K562 (cell line): ENCODE measurements around the gene MYO1E. TPM values are rescaled to one million over a fixed set of nuclear protein-coding genes. Genes with fewer than 3 reads are reported as not detected.

ENCODE experiments used
- ATAC-seq: fragments of 200-7000 bp; cut with Tn5 transposase; 3 replicates; pipeline ENCODE4 v1.9.1; 2020; ENCODE audit warnings: moderate library complexity
- BruUV-seq: library from RNA; stranded (reverse); fragments of 400-500 nt; replicated peaks from 2 replicates; lab custom pipeline; 2021; lab: Mats Ljungman, UMichigan
- CTCF ChIA-PET: fragments of 300-600 bp; formaldehyde crosslinking; extraction: SDS; loops from one replicate; lab custom pipeline; 2021; ENCODE audit warnings: low intra/inter-chr PET ratio; lab: Yijun Ruan, JAX
- POLR2A ChIA-PET: fragments of 300-600, 350-650 bp; sonication (Branson Sonifier 250); formaldehyde crosslinking; extraction: SDS; loops from one replicate; lab custom pipeline; 2021; ENCODE audit warnings: antibody characterized with exemption, inconsistent platforms; lab: Yijun Ruan, JAX
- DNase-seq, 4 experiments: peaks; one replicate each; pipeline versions ENCODE4 v3.0.0 to v3.0.0-alpha.2; 2011 to 2018; ENCODE audit warnings: low spot score in 3 of 4, mixed read lengths in 3 of 4; ENCODE audit errors: extremely low read depth in 1 of 4
- FAIRE-seq: peaks from 2 replicates; lab custom pipeline; 2011; peaks lifted over from hg19 to GRCh38; lab: Jason Lieb, UNC
- H2AFZ ChIP-seq: 2 replicates; pipeline ENCODE4 v1.6.0; 2011; ENCODE audit warnings: low read depth, low read length, control low read depth, inconsistent platforms
- H3K27ac ChIP-seq: fragments of 200-600 bp; 3 replicates; pipeline ENCODE4 v1.8.0; 2011; ENCODE audit warnings: low read depth, mild to moderate bottlenecking, control low read depth, inconsistent platforms, low read length, moderate library complexity, mixed read lengths; ENCODE audit errors: extremely low read depth
- H3K27me3 ChIP-seq, 2 experiments: fragments of 300-600 bp in 1 of 2; 2 replicates in 1 of 2; 3 replicates in 1 of 2; pipeline versions ENCODE4 v1.6.0 to v1.8.0; 2011; ENCODE audit warnings: inconsistent platforms in 2 of 2, low read length in 2 of 2, mild to moderate bottlenecking in 1 of 2, mixed read lengths in 1 of 2, moderate library complexity in 1 of 2; ENCODE audit not compliant: control insufficient read depth in 2 of 2, insufficient read depth in 2 of 2
- H3K36me3 ChIP-seq: fragments of 300-600 bp; 3 replicates; pipeline ENCODE4 v1.8.0; 2011; ENCODE audit warnings: mild to moderate bottlenecking, low read length, inconsistent platforms; ENCODE audit not compliant: control insufficient read depth, insufficient read depth
- H3K4me1 ChIP-seq, 2 experiments: fragments of 200-600 bp in 1 of 2; replicated peaks in 1 of 2; 2 replicates in 1 of 2; 3 replicates in 1 of 2; pipeline versions ENCODE4 v1.5.1 to v1.8.0; 2011; ENCODE audit warnings: inconsistent platforms in 2 of 2, low read length in 2 of 2, mild to moderate bottlenecking in 1 of 2, mixed read lengths in 1 of 2, moderate library complexity in 1 of 2; ENCODE audit not compliant: control insufficient read depth in 2 of 2, insufficient read depth in 2 of 2
- H3K4me2 ChIP-seq: 2 replicates; pipeline ENCODE4 v1.6.1; 2011; ENCODE audit warnings: low read length, control low read depth, inconsistent platforms, mixed read lengths; ENCODE audit not compliant: insufficient read depth
- H3K4me3 ChIP-seq: fragments of 200-600 bp; sonication (generic), shearing (Covaris generic); 2 replicates; pipeline ENCODE4 v1.5.1; 2016; ENCODE audit warnings: control low read depth, inconsistent platforms
- H3K79me2 ChIP-seq: fragments of 200-600 bp; 3 replicates; pipeline ENCODE4 v1.8.0; 2011; ENCODE audit warnings: low read length, inconsistent platforms; ENCODE audit not compliant: control insufficient read depth, insufficient read depth
- H3K9ac ChIP-seq, 2 experiments: 2 replicates each; pipeline versions ENCODE4 v1.6.0 to v1.6.1; 2011; ENCODE audit warnings: low read depth in 2 of 2, low read length in 2 of 2, control low read depth in 1 of 2, inconsistent platforms in 1 of 2, mild to moderate bottlenecking in 1 of 2, mixed read lengths in 1 of 2; ENCODE audit not compliant: insufficient read depth in 1 of 2
- H3K9me1 ChIP-seq: one replicate; pipeline ENCODE4 v1.6.0; 2011; ENCODE audit warnings: inconsistent platforms, mild to moderate bottlenecking, low read length, moderate library complexity; ENCODE audit not compliant: control insufficient read depth, insufficient read depth
- H3K9me3 ChIP-seq: replicated peaks from 2 replicates; pipeline ENCODE4 v1.5.1; 2011; ENCODE audit warnings: low read depth, low read length, inconsistent platforms; ENCODE audit not compliant: control insufficient read depth, insufficient read depth
- H4K20me1 ChIP-seq: replicated peaks from 2 replicates; pipeline ENCODE4 v1.6.1; 2011; ENCODE audit warnings: low read length, inconsistent platforms, mixed read lengths; ENCODE audit not compliant: control insufficient read depth, insufficient read depth
- CSDE1 ChIP-seq, 2 experiments: fragments of 450-650 bp; IDR thresholded peaks; 2 replicates each; pipeline ENCODE4 v1.6.1; 2016; ENCODE audit warnings: mild to moderate bottlenecking in 1 of 2
- HNRNPL ChIP-seq: fragments of 200-400 bp; formaldehyde crosslinking; IDR thresholded peaks from 2 replicates; pipeline ENCODE4 v1.6.1; 2017; ENCODE audit warnings: low read depth, mild to moderate bottlenecking, low read length
- KLF16 ChIP-seq: IDR thresholded peaks from 2 replicates; pipeline ENCODE4 v1.6.1; 2016; ENCODE audit warnings: antibody characterized with exemption
- LARP7 ChIP-seq: fragments of 450-650 bp; IDR thresholded peaks from 2 replicates; pipeline ENCODE4 v1.6.1; 2016
- MCM3 ChIP-seq: fragments of 450-650 bp; IDR thresholded peaks from 2 replicates; pipeline ENCODE4 v1.6.1; 2016
- RBBP5 ChIP-seq: fragments of 200-600 bp; sonication (generic); IDR thresholded peaks from 2 replicates; pipeline ENCODE4 v1.6.1; 2012; ENCODE audit warnings: borderline replicate concordance, mild to moderate bottlenecking, low read length, control low read depth, inconsistent platforms; ENCODE audit not compliant: insufficient read depth, poor library complexity, severe bottlenecking
- ZKSCAN3 ChIP-seq: fragments of 250-450 bp; sonication (Bioruptor Pico); IDR thresholded peaks from 2 replicates; pipeline ENCODE4 v1.4.0; 2020
- WGBS: fragments of 100-300 bp; shearing (Covaris generic); methylation state at CpG from one replicate; pipeline ENCODE4 v1.1.6; 2016; ENCODE audit warnings: low coverage, mixed read lengths; ENCODE audit not compliant: insufficient coverage; ENCODE audit errors: missing lambda C conversion rate; 5-methylcytosine and 5-hydroxymethylcytosine counted together
- in situ Hi-C: fragments of 300-500 bp; cut with MboI; formaldehyde crosslinking; loops from 4 replicates; pipeline ENCODE4 v1.15.0; 2018; ENCODE audit warnings: inconsistent platforms, mixed read lengths
- intact Hi-C: fragments of 100-400 bp; cut with micrococcal nuclease; formaldehyde crosslinking; loops from 2 replicates; pipeline ENCODE4 v1.14.2; 2022
- polyA plus RNA-seq, 8 experiments: library from polyadenylated mRNA; depleted of rRNA in 4 of 8; stranded (reverse) in 5 of 8; unstranded in 3 of 8; fragments of >200 nt; fragmentation: Nextera tagmentation in 2 of 8; fragmentation: Illumina TruSeq in 1 of 8; extraction: Ambion mirVana in 2 of 8; extraction: Trizol in 1 of 8; gene quantifications; 2 replicates each; pipeline versions ENCODE4 v1.2.1 to v1.2.3, GENCODE V29; 2011 to 2014; ENCODE audit warnings: inconsistent platforms in 1 of 8, missing spikeins in 1 of 8
- total RNA-seq, 7 experiments: library from RNA; depleted of rRNA in 6 of 7; stranded (reverse); fragments of >200 nt in 6 of 7; fragmentation: Illumina TruSeq in 2 of 7; extraction: Trizol in 2 of 7; gene quantifications; 2 replicates each; pipeline versions ENCODE4 v1.2.1 to v1.2.3, GENCODE V29; 2011 to 2021; ENCODE audit warnings: low replicate concordance in 1 of 7
- TF ChIP-seq, protein P1 (sequence below): fragments of 250-450 bp; sonication (Bioruptor Pico); IDR thresholded peaks from 2 replicates; pipeline ENCODE4 v1.5.0; 2021; ENCODE audit warnings: mild to moderate bottlenecking, borderline replicate concordance

MYO1E gene
- total and polyA plus RNA-seq, 9 of the 15 experiments (the other 6 are each of a cell fraction or from before 2014, with no cell fraction given), result under 0.01 to 0.44 (median 0.01) TPM; not detected in 6

DNA sequence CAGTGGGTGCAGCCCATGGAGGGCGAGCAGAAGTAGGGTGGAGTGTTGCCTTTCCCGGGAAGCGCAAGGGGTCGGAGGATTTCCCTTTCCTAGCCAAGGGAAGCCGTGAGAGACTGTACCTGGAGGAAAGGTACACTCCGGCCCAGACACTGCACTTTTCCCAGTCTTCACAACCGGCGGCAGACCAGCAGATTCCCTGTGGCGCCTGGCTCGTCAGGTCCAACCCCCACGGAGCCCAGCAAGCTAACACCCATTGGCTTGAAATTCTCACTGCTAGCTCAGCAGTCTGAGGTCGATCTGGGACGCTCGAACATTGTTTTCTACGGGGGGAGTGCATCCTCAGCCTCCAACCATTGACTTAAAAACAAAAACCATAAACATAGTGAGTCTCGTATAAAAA is 241.2 kb downstream of the MYO1E start:
- 98% methylated on average over 14 of the region's 16 CpGs for WGBS
- Histone ChIP-seq H4K20me1 (no peaks in the 10 kb centered on the region), H3K27ac (no peak overlapping the region)
- TF ChIP-seq CSDE1 (IDR thresholded peaks at IDR 0.05) (no peak), RBBP5 (no peak), HNRNPL (no peak), LARP7 (no peak), KLF16 (no peak), MCM3 (no peak), ZKSCAN3 (no peak)
- TF ChIP-seq, protein P1, sequence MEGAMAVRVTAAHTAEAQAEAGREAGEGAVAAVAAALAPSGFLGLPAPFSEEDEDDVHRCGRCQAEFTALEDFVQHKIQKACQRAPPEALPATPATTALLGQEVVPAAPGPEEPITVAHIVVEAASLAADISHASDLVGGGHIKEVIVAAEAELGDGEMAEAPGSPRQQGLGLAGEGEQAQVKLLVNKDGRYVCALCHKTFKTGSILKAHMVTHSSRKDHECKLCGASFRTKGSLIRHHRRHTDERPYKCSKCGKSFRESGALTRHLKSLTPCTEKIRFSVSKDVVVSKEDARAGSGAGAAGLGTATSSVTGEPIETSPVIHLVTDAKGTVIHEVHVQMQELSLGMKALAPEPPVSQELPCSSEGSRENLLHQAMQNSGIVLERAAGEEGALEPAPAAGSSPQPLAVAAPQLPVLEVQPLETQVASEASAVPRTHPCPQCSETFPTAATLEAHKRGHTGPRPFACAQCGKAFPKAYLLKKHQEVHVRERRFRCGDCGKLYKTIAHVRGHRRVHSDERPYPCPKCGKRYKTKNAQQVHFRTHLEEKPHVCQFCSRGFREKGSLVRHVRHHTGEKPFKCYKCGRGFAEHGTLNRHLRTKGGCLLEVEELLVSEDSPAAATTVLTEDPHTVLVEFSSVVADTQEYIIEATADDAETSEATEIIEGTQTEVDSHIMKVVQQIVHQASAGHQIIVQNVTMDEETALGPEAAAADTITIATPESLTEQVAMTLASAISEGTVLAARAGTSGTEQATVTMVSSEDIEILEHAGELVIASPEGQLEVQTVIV (CRISPR knock-in tag), result no peak
- TF ChIP-seq, all 486 proteins: peak for 0
- H3K4me2 ChIP-seq, result no peak overlapping the region
- POLR2A ChIA-PET, result interaction anchor here (0.6 to 1.4 kb wide), 4 partner anchors 12 to 61 kb away, joined by 3 to 5 read pairs (median 3); no protein-coding TSS in a partner anchor
- intact Hi-C loops (no loop called here), in situ Hi-C loops (no loop called here)
- H3K4me1 ChIP-seq, result no peaks in the 10 kb centered on the region
- no TSS peak for BruUV-seq
- ATAC-seq (no peak), DNase-seq (no peak), FAIRE-seq (no peak)
- H3K27me3 ChIP-seq, result no peaks in the 10 kb centered on the region
- no peak overlapping the region for H3K4me3 ChIP-seq
- H3K9me3 ChIP-seq, result no peaks in the 10 kb centered on the region
- CTCF ChIA-PET, result no interaction called here
- peaks cover 60% of the 10 kb centered on the region for H3K36me3 ChIP-seq
- peaks cover 19% of the 10 kb centered on the region; the same call in 2 of the 3 replicates for H3K79me2 ChIP-seq
- H3K9me1 ChIP-seq, result no peaks in the 10 kb centered on the region
- H2AFZ ChIP-seq, result no peak overlapping the region
- H3K9ac ChIP-seq, result 0 out of 4 replicates have a peak overlapping the region, but pooled peaks of 1 of the 2 experiments have one; percentile 35
